ENCODE measurements around the gene IRAG1. TPM values are rescaled to one million over a fixed set of nuclear protein-coding genes. Genes with fewer than 3 reads are reported as not detected.

IRAG1 gene
- total and polyA plus RNA-seq, 2 of the 13 experiments (the other 11 are each of a cell fraction or from before 2014, with no cell fraction given), result 0.13 to 0.20 TPM

DNA sequence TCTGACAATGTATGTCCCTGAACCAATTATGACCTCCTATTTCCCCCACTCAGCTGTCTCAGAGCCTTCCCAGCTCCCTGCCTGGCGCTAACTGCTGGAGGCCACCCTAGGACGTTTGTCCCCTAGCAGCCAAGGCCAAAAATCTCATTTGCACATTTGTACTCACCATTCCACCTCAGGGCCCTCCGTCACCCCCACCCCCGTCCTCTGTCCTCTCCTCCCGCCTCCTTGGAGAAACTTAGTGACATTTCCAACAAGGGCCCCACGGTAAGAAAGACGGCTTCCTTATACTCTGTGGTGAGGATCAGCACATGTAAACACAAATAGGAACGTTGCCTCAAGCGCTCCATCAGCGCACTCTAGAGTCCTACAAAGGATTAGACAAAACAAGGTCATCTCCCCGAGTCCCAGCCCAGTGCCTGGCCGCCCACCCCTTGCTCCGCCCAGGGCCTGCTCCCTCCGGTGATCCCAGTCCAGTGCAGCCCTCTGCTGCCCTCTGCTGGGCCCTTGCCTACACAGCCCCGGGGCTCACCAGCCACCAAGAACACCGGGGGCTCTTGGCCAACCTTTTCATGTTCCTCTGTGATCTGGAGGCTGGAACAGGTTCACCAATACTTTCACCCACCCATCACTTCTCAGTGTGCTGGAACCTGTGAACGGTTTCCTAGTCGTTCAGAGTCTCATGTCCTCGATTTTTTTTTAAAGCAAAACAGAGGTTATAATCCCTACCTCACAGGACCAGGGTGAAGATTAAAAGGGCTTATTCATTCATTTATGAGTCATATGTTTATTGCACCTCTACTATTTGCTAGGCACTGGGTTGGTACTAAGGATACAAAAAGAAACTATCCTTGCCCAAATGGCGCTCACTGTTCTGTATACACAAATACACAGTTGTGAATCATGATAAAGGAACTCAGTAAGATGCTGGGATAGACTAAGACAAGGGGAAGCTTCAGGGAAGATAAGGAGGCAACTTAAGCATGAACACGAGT, 42.2 kb upstream of the IRAG1 start (continued):
- TF ChIP-seq, protein P1, sequence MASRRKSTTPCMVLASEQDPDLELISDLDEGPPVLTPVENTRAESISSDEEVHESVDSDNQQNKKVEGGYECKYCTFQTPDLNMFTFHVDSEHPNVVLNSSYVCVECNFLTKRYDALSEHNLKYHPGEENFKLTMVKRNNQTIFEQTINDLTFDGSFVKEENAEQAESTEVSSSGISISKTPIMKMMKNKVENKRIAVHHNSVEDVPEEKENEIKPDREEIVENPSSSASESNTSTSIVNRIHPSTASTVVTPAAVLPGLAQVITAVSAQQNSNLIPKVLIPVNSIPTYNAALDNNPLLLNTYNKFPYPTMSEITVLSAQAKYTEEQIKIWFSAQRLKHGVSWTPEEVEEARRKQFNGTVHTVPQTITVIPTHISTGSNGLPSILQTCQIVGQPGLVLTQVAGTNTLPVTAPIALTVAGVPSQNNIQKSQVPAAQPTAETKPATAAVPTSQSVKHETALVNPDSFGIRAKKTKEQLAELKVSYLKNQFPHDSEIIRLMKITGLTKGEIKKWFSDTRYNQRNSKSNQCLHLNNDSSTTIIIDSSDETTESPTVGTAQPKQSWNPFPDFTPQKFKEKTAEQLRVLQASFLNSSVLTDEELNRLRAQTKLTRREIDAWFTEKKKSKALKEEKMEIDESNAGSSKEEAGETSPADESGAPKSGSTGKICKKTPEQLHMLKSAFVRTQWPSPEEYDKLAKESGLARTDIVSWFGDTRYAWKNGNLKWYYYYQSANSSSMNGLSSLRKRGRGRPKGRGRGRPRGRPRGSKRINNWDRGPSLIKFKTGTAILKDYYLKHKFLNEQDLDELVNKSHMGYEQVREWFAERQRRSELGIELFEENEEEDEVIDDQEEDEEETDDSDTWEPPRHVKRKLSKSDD (CRISPR knock-in tag; IDR thresholded peaks at IDR 0.05; ENCODE audit: low read depth), result no peak
- TF ChIP-seq CBFB (CRISPR knock-in tag; IDR thresholded peaks at IDR 0.05), result no peak
- peak; percentile 62; the same call in 1 of the 2 replicates for TF ChIP-seq ZNF670 (CRISPR knock-in tag; IDR thresholded peaks at IDR 0.05; ENCODE audit: borderline replicate concordance)
- no peak for TF ChIP-seq ZNF850 (CRISPR knock-in tag; conservative IDR thresholded peaks at IDR 0.05)
- no peak for TF ChIP-seq PCBP1 (IDR thresholded peaks at IDR 0.05; ENCODE audit: borderline replicate concordance, low read depth, low read length)
- TF ChIP-seq, protein P2, sequence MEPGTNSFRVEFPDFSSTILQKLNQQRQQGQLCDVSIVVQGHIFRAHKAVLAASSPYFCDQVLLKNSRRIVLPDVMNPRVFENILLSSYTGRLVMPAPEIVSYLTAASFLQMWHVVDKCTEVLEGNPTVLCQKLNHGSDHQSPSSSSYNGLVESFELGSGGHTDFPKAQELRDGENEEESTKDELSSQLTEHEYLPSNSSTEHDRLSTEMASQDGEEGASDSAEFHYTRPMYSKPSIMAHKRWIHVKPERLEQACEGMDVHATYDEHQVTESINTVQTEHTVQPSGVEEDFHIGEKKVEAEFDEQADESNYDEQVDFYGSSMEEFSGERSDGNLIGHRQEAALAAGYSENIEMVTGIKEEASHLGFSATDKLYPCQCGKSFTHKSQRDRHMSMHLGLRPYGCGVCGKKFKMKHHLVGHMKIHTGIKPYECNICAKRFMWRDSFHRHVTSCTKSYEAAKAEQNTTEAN (CRISPR knock-in tag; conservative IDR thresholded peaks at IDR 0.05), result no peak
- peak; percentile 24; the same call in 1 of the 2 replicates for TF ChIP-seq KDM4B (CRISPR knock-in tag; IDR thresholded peaks at IDR 0.05)
- TF ChIP-seq, protein P3, sequence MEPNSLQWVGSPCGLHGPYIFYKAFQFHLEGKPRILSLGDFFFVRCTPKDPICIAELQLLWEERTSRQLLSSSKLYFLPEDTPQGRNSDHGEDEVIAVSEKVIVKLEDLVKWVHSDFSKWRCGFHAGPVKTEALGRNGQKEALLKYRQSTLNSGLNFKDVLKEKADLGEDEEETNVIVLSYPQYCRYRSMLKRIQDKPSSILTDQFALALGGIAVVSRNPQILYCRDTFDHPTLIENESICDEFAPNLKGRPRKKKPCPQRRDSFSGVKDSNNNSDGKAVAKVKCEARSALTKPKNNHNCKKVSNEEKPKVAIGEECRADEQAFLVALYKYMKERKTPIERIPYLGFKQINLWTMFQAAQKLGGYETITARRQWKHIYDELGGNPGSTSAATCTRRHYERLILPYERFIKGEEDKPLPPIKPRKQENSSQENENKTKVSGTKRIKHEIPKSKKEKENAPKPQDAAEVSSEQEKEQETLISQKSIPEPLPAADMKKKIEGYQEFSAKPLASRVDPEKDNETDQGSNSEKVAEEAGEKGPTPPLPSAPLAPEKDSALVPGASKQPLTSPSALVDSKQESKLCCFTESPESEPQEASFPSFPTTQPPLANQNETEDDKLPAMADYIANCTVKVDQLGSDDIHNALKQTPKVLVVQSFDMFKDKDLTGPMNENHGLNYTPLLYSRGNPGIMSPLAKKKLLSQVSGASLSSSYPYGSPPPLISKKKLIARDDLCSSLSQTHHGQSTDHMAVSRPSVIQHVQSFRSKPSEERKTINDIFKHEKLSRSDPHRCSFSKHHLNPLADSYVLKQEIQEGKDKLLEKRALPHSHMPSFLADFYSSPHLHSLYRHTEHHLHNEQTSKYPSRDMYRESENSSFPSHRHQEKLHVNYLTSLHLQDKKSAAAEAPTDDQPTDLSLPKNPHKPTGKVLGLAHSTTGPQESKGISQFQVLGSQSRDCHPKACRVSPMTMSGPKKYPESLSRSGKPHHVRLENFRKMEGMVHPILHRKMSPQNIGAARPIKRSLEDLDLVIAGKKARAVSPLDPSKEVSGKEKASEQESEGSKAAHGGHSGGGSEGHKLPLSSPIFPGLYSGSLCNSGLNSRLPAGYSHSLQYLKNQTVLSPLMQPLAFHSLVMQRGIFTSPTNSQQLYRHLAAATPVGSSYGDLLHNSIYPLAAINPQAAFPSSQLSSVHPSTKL (CRISPR knock-in tag; IDR thresholded peaks at IDR 0.05), result peak; percentile 62
- TF ChIP-seq ADNP (CRISPR knock-in tag; IDR thresholded peaks at IDR 0.05), result no peak
- TF ChIP-seq, protein P4, sequence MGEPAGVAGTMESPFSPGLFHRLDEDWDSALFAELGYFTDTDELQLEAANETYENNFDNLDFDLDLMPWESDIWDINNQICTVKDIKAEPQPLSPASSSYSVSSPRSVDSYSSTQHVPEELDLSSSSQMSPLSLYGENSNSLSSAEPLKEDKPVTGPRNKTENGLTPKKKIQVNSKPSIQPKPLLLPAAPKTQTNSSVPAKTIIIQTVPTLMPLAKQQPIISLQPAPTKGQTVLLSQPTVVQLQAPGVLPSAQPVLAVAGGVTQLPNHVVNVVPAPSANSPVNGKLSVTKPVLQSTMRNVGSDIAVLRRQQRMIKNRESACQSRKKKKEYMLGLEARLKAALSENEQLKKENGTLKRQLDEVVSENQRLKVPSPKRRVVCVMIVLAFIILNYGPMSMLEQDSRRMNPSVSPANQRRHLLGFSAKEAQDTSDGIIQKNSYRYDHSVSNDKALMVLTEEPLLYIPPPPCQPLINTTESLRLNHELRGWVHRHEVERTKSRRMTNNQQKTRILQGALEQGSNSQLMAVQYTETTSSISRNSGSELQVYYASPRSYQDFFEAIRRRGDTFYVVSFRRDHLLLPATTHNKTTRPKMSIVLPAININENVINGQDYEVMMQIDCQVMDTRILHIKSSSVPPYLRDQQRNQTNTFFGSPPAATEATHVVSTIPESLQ (CRISPR knock-in tag; conservative IDR thresholded peaks at IDR 0.05), result no peak; the same call in 1 of the 2 replicates
- TF ChIP-seq FOXA1 (IDR thresholded peaks at IDR 0.05), result no peak
- peak; percentile 70 for TF ChIP-seq FOXA1 (CRISPR knock-in tag; IDR thresholded peaks at IDR 0.05)
- no peak for TF ChIP-seq MAF1 (CRISPR knock-in tag; IDR thresholded peaks at IDR 0.05; ENCODE audit: borderline replicate concordance)
- TF ChIP-seq PRPF4 (IDR thresholded peaks at IDR 0.05; ENCODE audit: low read depth, low read length, poor library complexity, severe bottlenecking), result no peak
- TF ChIP-seq ZNF24 (IDR thresholded peaks at IDR 0.05), result no peak
- TF ChIP-seq TRIM24 (CRISPR knock-in tag; IDR thresholded peaks at IDR 0.05), result no peak
- TF ChIP-seq NFKBIZ (CRISPR knock-in tag; IDR thresholded peaks at IDR 0.05), result 0 out of 2 replicates have a peak, but pooled peaks have one; percentile 50
- TF ChIP-seq SMAD1 (CRISPR knock-in tag; IDR thresholded peaks at IDR 0.05; ENCODE audit: borderline replicate concordance, low read depth), result 0 out of 2 replicates have a peak, but pooled peaks have one; percentile 71
- TF ChIP-seq ZNF674 (CRISPR knock-in tag; IDR thresholded peaks at IDR 0.05; ENCODE audit: low read depth), result no peak
